Measurements from ENCODE around the gene CZIB. TPM values are rescaled to one million over a fixed set of nuclear protein-coding genes. Genes with fewer than 3 reads are reported as not detected.

Gene CZIB
- total and polyA plus RNA-seq, 2 of the 13 experiments (the other 11 are each of a cell fraction or from before 2014, with no cell fraction given): 49.2 to 67.0 TPM

- BruUV-seq (replicated peaks): no TSS peak
- no peak for FAIRE-seq
- in situ Hi-C loops (cut with HindIII; ENCODE audit: extremely low pct_ligation_motif_present, low pct_unique_long_range_greater_than_20kb): no loop called here
- ChIA-PET CTCF (ENCODE audit: low intra/inter-chr PET ratio, low total read pairs) (no interaction called here), POLR2A (no interaction called here)
- no peaks in the 10 kb centered on the region for H3K9me3 ChIP-seq (ENCODE audit: low read length)
- no peak overlapping the region for H2AFZ ChIP-seq (ENCODE audit: low read length)
- WGBS (ENCODE audit: low lambda C conversion rate): 90% methylated on average over 4 of the region's 4 CpGs
- intact Hi-C loops (cut with micrococcal nuclease; ENCODE audit: unreplicated experiment): no loop called here
- peaks cover 13 to 63% of the 10 kb centered on the region in 2 experiments; a peak in 4 of 5 replicates for H3K36me3 ChIP-seq (replicated peaks in 1 of 2; ENCODE audit: control insufficient read depth in 1 of 2, insufficient read depth in 2 of 2, low read length in 2 of 2)
- no peak overlapping the region for H3K27ac ChIP-seq (ENCODE audit: extremely low read length, insufficient read depth, low read length)
- no peaks in the 10 kb centered on the region for H3K27me3 ChIP-seq (ENCODE audit: control insufficient read depth in 1 of 2, insufficient read depth in 2 of 2, low read length in 2 of 2)
- H4K20me1 ChIP-seq (ENCODE audit: insufficient read depth, low read length): no peaks in the 10 kb centered on the region
- H3K4me2 ChIP-seq (ENCODE audit: low read depth, low read length): no peak overlapping the region
- H3K9ac ChIP-seq (ENCODE audit: insufficient read depth, low read depth, low read length): no peak overlapping the region
- H3K4me3 ChIP-seq (replicated peaks in 1 of 3; ENCODE audit: insufficient read depth in 1 of 3, low read depth in 2 of 3, low read length in 3 of 3): no peak overlapping the region
- no peak for ATAC-seq
- no peak for DNase-seq (ENCODE audit: low spot score)
- no peaks in the 10 kb centered on the region for H3K4me1 ChIP-seq (ENCODE audit: insufficient read depth, low read length)
- H3K79me2 ChIP-seq (ENCODE audit: insufficient read depth, low read length): no peaks in the 10 kb centered on the region
- TF ChIP-seq ZNF468 (CRISPR knock-in tag; IDR thresholded peaks at IDR 0.05): no peak
- no peak for TF ChIP-seq HES4 (CRISPR knock-in tag; IDR thresholded peaks at IDR 0.05; ENCODE audit: borderline replicate concordance)
- no peak for TF ChIP-seq ZNF564 (CRISPR knock-in tag; IDR thresholded peaks at IDR 0.05)
- TF ChIP-seq CREB1 (IDR thresholded peaks at IDR 0.05): no peak
- no peak for TF ChIP-seq CREB1 (CRISPR knock-in tag; IDR thresholded peaks at IDR 0.05)
- TF ChIP-seq, protein P1, sequence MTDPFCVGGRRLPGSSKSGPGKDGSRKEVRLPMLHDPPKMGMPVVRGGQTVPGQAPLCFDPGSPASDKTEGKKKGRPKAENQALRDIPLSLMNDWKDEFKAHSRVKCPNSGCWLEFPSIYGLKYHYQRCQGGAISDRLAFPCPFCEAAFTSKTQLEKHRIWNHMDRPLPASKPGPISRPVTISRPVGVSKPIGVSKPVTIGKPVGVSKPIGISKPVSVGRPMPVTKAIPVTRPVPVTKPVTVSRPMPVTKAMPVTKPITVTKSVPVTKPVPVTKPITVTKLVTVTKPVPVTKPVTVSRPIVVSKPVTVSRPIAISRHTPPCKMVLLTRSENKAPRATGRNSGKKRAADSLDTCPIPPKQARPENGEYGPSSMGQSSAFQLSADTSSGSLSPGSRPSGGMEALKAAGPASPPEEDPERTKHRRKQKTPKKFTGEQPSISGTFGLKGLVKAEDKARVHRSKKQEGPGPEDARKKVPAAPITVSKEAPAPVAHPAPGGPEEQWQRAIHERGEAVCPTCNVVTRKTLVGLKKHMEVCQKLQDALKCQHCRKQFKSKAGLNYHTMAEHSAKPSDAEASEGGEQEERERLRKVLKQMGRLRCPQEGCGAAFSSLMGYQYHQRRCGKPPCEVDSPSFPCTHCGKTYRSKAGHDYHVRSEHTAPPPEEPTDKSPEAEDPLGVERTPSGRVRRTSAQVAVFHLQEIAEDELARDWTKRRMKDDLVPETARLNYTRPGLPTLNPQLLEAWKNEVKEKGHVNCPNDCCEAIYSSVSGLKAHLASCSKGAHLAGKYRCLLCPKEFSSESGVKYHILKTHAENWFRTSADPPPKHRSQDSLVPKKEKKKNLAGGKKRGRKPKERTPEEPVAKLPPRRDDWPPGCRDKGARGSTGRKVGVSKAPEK (CRISPR knock-in tag; IDR thresholded peaks at IDR 0.05; ENCODE audit: borderline replicate concordance): no peak
- TF ChIP-seq KDM1A (CRISPR knock-in tag; IDR thresholded peaks at IDR 0.05): no peak
- TF ChIP-seq SRF (IDR thresholded peaks at IDR 0.05; ENCODE audit: low read depth, low read length): no peak
- TF ChIP-seq ARNT2 (CRISPR knock-in tag; IDR thresholded peaks at IDR 0.05; ENCODE audit: low read depth): no peak
- TF ChIP-seq BRF2 (CRISPR knock-in tag; IDR thresholded peaks at IDR 0.05): no peak
- TF ChIP-seq, protein P2, sequence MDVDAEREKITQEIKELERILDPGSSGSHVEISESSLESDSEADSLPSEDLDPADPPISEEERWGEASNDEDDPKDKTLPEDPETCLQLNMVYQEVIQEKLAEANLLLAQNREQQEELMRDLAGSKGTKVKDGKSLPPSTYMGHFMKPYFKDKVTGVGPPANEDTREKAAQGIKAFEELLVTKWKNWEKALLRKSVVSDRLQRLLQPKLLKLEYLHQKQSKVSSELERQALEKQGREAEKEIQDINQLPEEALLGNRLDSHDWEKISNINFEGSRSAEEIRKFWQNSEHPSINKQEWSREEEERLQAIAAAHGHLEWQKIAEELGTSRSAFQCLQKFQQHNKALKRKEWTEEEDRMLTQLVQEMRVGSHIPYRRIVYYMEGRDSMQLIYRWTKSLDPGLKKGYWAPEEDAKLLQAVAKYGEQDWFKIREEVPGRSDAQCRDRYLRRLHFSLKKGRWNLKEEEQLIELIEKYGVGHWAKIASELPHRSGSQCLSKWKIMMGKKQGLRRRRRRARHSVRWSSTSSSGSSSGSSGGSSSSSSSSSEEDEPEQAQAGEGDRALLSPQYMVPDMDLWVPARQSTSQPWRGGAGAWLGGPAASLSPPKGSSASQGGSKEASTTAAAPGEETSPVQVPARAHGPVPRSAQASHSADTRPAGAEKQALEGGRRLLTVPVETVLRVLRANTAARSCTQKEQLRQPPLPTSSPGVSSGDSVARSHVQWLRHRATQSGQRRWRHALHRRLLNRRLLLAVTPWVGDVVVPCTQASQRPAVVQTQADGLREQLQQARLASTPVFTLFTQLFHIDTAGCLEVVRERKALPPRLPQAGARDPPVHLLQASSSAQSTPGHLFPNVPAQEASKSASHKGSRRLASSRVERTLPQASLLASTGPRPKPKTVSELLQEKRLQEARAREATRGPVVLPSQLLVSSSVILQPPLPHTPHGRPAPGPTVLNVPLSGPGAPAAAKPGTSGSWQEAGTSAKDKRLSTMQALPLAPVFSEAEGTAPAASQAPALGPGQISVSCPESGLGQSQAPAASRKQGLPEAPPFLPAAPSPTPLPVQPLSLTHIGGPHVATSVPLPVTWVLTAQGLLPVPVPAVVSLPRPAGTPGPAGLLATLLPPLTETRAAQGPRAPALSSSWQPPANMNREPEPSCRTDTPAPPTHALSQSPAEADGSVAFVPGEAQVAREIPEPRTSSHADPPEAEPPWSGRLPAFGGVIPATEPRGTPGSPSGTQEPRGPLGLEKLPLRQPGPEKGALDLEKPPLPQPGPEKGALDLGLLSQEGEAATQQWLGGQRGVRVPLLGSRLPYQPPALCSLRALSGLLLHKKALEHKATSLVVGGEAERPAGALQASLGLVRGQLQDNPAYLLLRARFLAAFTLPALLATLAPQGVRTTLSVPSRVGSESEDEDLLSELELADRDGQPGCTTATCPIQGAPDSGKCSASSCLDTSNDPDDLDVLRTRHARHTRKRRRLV (CRISPR knock-in tag; IDR thresholded peaks at IDR 0.05): no peak
- TF ChIP-seq, protein P3, sequence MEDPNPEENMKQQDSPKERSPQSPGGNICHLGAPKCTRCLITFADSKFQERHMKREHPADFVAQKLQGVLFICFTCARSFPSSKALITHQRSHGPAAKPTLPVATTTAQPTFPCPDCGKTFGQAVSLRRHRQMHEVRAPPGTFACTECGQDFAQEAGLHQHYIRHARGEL (CRISPR knock-in tag; IDR thresholded peaks at IDR 0.05): no peak
- TF ChIP-seq PHF20 (CRISPR knock-in tag; IDR thresholded peaks at IDR 0.05): no peak
- TF ChIP-seq, protein P4, sequence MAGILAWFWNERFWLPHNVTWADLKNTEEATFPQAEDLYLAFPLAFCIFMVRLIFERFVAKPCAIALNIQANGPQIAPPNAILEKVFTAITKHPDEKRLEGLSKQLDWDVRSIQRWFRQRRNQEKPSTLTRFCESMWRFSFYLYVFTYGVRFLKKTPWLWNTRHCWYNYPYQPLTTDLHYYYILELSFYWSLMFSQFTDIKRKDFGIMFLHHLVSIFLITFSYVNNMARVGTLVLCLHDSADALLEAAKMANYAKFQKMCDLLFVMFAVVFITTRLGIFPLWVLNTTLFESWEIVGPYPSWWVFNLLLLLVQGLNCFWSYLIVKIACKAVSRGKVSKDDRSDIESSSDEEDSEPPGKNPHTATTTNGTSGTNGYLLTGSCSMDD (CRISPR knock-in tag; IDR thresholded peaks at IDR 0.05): no peak
- no peak for TF ChIP-seq ZBTB1 (CRISPR knock-in tag; IDR thresholded peaks at IDR 0.05; ENCODE audit: borderline replicate concordance)
These were observed 33.7 kb upstream of the CZIB start for GRCh38 chr1:53254011-53254640.

Measured in HepG2 (cell line).